ENCODE measurements around the gene TARBP1. TPM values are rescaled to one million over a fixed set of nuclear protein-coding genes. Genes with fewer than 3 reads are reported as not detected.

Gene TARBP1
- total and polyA plus RNA-seq, 2 experiments from 2014 or later = 12.8 to 22.9 TPM

- H3K79me2 ChIP-seq = peaks cover 36% of the 10 kb centered on the region
- H2AFZ ChIP-seq = peak overlapping the region; percentile 75
Observed at GRCh38 chr1:234477386-234478151, 1.4 kb downstream of the TARBP1 start.

GRCh38 chr1:234476172-234476571 lies 2.8 kb downstream of the TARBP1 start:
- peaks cover 36% of the 10 kb centered on the region for H3K79me2 ChIP-seq
- H3K9me3 ChIP-seq (ENCODE audit: low read depth) = no peaks in the 10 kb centered on the region
- H3K4me3 ChIP-seq = no peak overlapping the region
- DNase-seq (ENCODE audit: low spot score) = no peak
- no peak overlapping the region for H3K27ac ChIP-seq
- H3K9me2 ChIP-seq (replicated peaks; ENCODE audit: insufficient read depth) = no peaks in the 10 kb centered on the region
- no peak overlapping the region for H2AFZ ChIP-seq
- H4K20me1 ChIP-seq (ENCODE audit: insufficient read depth, poor library complexity, severe bottlenecking) = no peaks in the 10 kb centered on the region
- H3K4me2 ChIP-seq = no peak overlapping the region
- H3K36me3 ChIP-seq (replicated peaks; ENCODE audit: insufficient read depth, low read depth) = no peaks in the 10 kb centered on the region
- no peaks in the 10 kb centered on the region for H3K27me3 ChIP-seq
- peaks cover 8% of the 10 kb centered on the region for H3K4me1 ChIP-seq (ENCODE audit: insufficient read depth)
- 93% methylated on average over 5 of the region's 5 CpGs for WGBS (ENCODE audit: low lambda C conversion rate, missing lambda C conversion rate)
- no peak for TF ChIP-seq EZH2 (IDR thresholded peaks at IDR 0.05; ENCODE audit: borderline replicate concordance)
- no peak for TF ChIP-seq CTCF (IDR thresholded peaks at IDR 0.05; ENCODE audit: poor library complexity)
- no peak for TF ChIP-seq EZH2phosphoT487 (IDR thresholded peaks at IDR 0.05; ENCODE audit: low read depth, severe bottlenecking, unreplicated experiment)

More at GRCh38 chr1:234477386-234478151, 1.4 kb downstream of the TARBP1 start:
- H3K36me3 ChIP-seq (replicated peaks; ENCODE audit: insufficient read depth, low read depth) = no peaks in the 10 kb centered on the region
- H3K9me2 ChIP-seq (replicated peaks; ENCODE audit: insufficient read depth) = no peaks in the 10 kb centered on the region
- H3K9me3 ChIP-seq (ENCODE audit: low read depth) = no peaks in the 10 kb centered on the region
- 29% methylated on average over 15 of the region's 15 CpGs for WGBS (ENCODE audit: low lambda C conversion rate, missing lambda C conversion rate)
- H3K4me2 ChIP-seq = peak overlapping the region; percentile 86
- H3K4me1 ChIP-seq (ENCODE audit: insufficient read depth) = peaks cover 8% of the 10 kb centered on the region
- H3K27ac ChIP-seq = peak overlapping the region; percentile 89
- no peaks in the 10 kb centered on the region for H4K20me1 ChIP-seq (ENCODE audit: insufficient read depth, poor library complexity, severe bottlenecking)
- peaks cover 7% of the 10 kb centered on the region for H3K27me3 ChIP-seq
- peak overlapping the region; percentile 43 for H3K4me3 ChIP-seq
- TF ChIP-seq EZH2phosphoT487 (IDR thresholded peaks at IDR 0.05; ENCODE audit: low read depth, severe bottlenecking, unreplicated experiment) (no peak), EZH2 (IDR thresholded peaks at IDR 0.05; ENCODE audit: borderline replicate concordance) (no peak), CTCF (IDR thresholded peaks at IDR 0.05; ENCODE audit: poor library complexity) (no peak)
- DNase-seq (ENCODE audit: low spot score) = no peak

GRCh38 chr1:234475167-234475793 lies 3.7 kb downstream of the TARBP1 start:
- H3K4me2 ChIP-seq = no peak overlapping the region
- peaks cover 36% of the 10 kb centered on the region for H3K79me2 ChIP-seq
- H3K27ac ChIP-seq = no peak overlapping the region
- no peaks in the 10 kb centered on the region for H3K9me3 ChIP-seq (ENCODE audit: low read depth)
- TF ChIP-seq CTCF (IDR thresholded peaks at IDR 0.05; ENCODE audit: poor library complexity) = no peak
- no peak for TF ChIP-seq EZH2phosphoT487 (IDR thresholded peaks at IDR 0.05; ENCODE audit: low read depth, severe bottlenecking, unreplicated experiment)
- TF ChIP-seq EZH2 (IDR thresholded peaks at IDR 0.05; ENCODE audit: borderline replicate concordance) = no peak
- H3K9me2 ChIP-seq (replicated peaks; ENCODE audit: insufficient read depth) = no peaks in the 10 kb centered on the region
- no peaks in the 10 kb centered on the region for H3K27me3 ChIP-seq
- no peaks in the 10 kb centered on the region for H4K20me1 ChIP-seq (ENCODE audit: insufficient read depth, poor library complexity, severe bottlenecking)
- no peak overlapping the region for H3K4me3 ChIP-seq
- H3K36me3 ChIP-seq (replicated peaks; ENCODE audit: insufficient read depth, low read depth) = no peaks in the 10 kb centered on the region
- WGBS (ENCODE audit: low lambda C conversion rate, missing lambda C conversion rate) = 83% methylated on average over 12 of the region's 12 CpGs
- no peak for DNase-seq (ENCODE audit: low spot score)
- H3K4me1 ChIP-seq (ENCODE audit: insufficient read depth) = peaks cover 8% of the 10 kb centered on the region
- no peak overlapping the region for H2AFZ ChIP-seq
